OCI-LY3 (cell line): ENCODE measurements around the gene OR52H1.

Experiments
- CTCF ChIP-seq: fragments of 200-600, 300-600 bp; sonication (generic); IDR thresholded peaks from 2 replicates; pipeline ENCODE4 v1.5.1; 2014; ENCODE audit warnings: antibody characterized with exemption, low read length, low read depth
- EZH2phosphoT487 ChIP-seq: fragments of 200-600 bp; shearing (Covaris generic); IDR thresholded peaks from 2 replicates; pipeline ENCODE4 v1.6.1; 2018; ENCODE audit warnings: antibody characterized with exemption, mixed run types, low read depth

- TF ChIP-seq CTCF (no peak), EZH2phosphoT487 (no peak)
Observed at GRCh38 chr11:5597953-5598352, 49.6 kb upstream of the OR52H1 start.
